ENCODE data around the gene MAP4K4.

Gene MAP4K4

GRCh38 chr2:101830555-101830954, 133.0 kb downstream of the MAP4K4 start:
- Histone ChIP-seq H3K4me3 (ENCODE audit: insufficient read length, low read depth) (no peak overlapping the region), H3K36me3 (ENCODE audit: insufficient read depth, insufficient read length, low read length) (peaks cover 73% of the 10 kb centered on the region), H3K9me3 (ENCODE audit: insufficient read depth, low read length) (no peaks in the 10 kb centered on the region), H3K27me3 (ENCODE audit: insufficient read depth, insufficient read length) (no peaks in the 10 kb centered on the region), H3K9ac (ENCODE audit: insufficient read length, low read depth) (no peak overlapping the region), H3K4me1 (ENCODE audit: insufficient read depth, insufficient read length) (peaks cover 8% of the 10 kb centered on the region)
- no peak for DNase-seq (ENCODE audit: low read depth, low spot score)
- TF ChIP-seq SUZ12 (IDR thresholded peaks at IDR 0.05; ENCODE audit: extremely low read depth, insufficient read depth, insufficient read length) = no peak
- no peak for TF ChIP-seq ZNF274 (IDR thresholded peaks at IDR 0.05; ENCODE audit: low read depth, low read length)
- TF ChIP-seq YY1 (IDR thresholded peaks at IDR 0.05; ENCODE audit: insufficient read depth, insufficient read length) = no peak

- no peak for TF ChIP-seq ZNF274 (IDR thresholded peaks at IDR 0.05; ENCODE audit: low read depth, low read length)
- TF ChIP-seq YY1 (IDR thresholded peaks at IDR 0.05; ENCODE audit: insufficient read depth, insufficient read length) = no peak
- no peak for TF ChIP-seq SUZ12 (IDR thresholded peaks at IDR 0.05; ENCODE audit: extremely low read depth, insufficient read depth, insufficient read length)
Observed at GRCh38 chr2:101831351-101831865, 133.9 kb downstream of the MAP4K4 start.

GRCh38 chr2:101832114-101832513, 134.6 kb downstream of the MAP4K4 start:
- peaks cover 84% of the 10 kb centered on the region for H3K36me3 ChIP-seq (ENCODE audit: insufficient read depth, insufficient read length, low read length)
- no peak overlapping the region for H3K9ac ChIP-seq (ENCODE audit: insufficient read length, low read depth)
- no peak for TF ChIP-seq YY1 (IDR thresholded peaks at IDR 0.05; ENCODE audit: insufficient read depth, insufficient read length)
- TF ChIP-seq SUZ12 (IDR thresholded peaks at IDR 0.05; ENCODE audit: extremely low read depth, insufficient read depth, insufficient read length) = no peak
- no peak for TF ChIP-seq ZNF274 (IDR thresholded peaks at IDR 0.05; ENCODE audit: low read depth, low read length)
- no peaks in the 10 kb centered on the region for H3K9me3 ChIP-seq (ENCODE audit: insufficient read depth, low read length)
- no peaks in the 10 kb centered on the region for H3K27me3 ChIP-seq (ENCODE audit: insufficient read depth, insufficient read length)
- H3K4me1 ChIP-seq (ENCODE audit: insufficient read depth, insufficient read length) = peaks cover 8% of the 10 kb centered on the region
- no peak for DNase-seq (ENCODE audit: low read depth, low spot score)
- no peak overlapping the region for H3K4me3 ChIP-seq (ENCODE audit: insufficient read length, low read depth)

More at GRCh38 chr2:101831351-101831865, 133.9 kb downstream of the MAP4K4 start:
- Histone ChIP-seq H3K9me3 (ENCODE audit: insufficient read depth, low read length) (no peaks in the 10 kb centered on the region), H3K4me3 (ENCODE audit: insufficient read length, low read depth) (no peak overlapping the region), H3K27me3 (ENCODE audit: insufficient read depth, insufficient read length) (no peaks in the 10 kb centered on the region), H3K4me1 (ENCODE audit: insufficient read depth, insufficient read length) (peaks cover 8% of the 10 kb centered on the region), H3K9ac (ENCODE audit: insufficient read length, low read depth) (no peak overlapping the region), H3K36me3 (ENCODE audit: insufficient read depth, insufficient read length, low read length) (peaks cover 77% of the 10 kb centered on the region)
- peak; percentile 51 for DNase-seq (ENCODE audit: low read depth, low spot score)

DNA sequence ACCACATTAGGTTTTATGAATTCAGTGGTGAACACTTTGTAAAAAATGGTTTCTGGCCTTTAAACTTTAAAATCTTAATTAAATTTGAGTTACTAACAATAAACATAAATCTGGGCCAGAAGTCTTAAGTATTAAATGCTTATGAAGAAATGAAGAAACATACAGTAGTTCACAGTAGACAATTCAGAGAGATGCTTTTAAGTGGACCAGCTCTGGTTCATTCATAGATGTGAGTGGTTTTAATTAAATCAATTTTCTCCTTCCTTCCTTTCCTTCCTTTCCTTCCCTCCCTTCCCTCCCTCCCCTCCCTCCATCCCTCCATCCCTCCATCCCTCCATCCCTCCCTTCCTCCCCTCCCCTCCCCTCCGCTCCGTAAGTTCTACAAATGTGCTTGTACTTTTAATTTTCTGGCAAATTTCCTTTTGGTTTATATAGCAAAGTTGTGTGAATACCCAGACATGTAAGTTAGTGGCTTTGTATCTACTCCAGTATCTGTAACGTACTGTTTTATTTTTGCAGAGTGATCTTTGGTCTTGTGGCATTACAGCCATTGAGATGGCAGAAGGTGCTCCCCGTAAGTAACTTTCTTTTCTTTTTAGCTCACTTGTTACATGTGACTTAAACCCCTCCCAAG, 136.5 kb downstream of the MAP4K4 start:
- Histone ChIP-seq H3K4me3 (ENCODE audit: insufficient read length, low read depth) (no peak overlapping the region), H3K9ac (ENCODE audit: insufficient read length, low read depth) (no peak overlapping the region), H3K9me3 (ENCODE audit: insufficient read depth, low read length) (no peaks in the 10 kb centered on the region), H3K27me3 (ENCODE audit: insufficient read depth, insufficient read length) (no peaks in the 10 kb centered on the region), H3K36me3 (ENCODE audit: insufficient read depth, insufficient read length, low read length) (peaks cover 84% of the 10 kb centered on the region), H3K4me1 (ENCODE audit: insufficient read depth, insufficient read length) (peaks cover 5% of the 10 kb centered on the region)
- DNase-seq (ENCODE audit: low read depth, low spot score) = no peak
- no peak for TF ChIP-seq ZNF274 (IDR thresholded peaks at IDR 0.05; ENCODE audit: low read depth, low read length)
- no peak for TF ChIP-seq YY1 (IDR thresholded peaks at IDR 0.05; ENCODE audit: insufficient read depth, insufficient read length)
- TF ChIP-seq SUZ12 (IDR thresholded peaks at IDR 0.05; ENCODE audit: extremely low read depth, insufficient read depth, insufficient read length) = no peak

DNA sequence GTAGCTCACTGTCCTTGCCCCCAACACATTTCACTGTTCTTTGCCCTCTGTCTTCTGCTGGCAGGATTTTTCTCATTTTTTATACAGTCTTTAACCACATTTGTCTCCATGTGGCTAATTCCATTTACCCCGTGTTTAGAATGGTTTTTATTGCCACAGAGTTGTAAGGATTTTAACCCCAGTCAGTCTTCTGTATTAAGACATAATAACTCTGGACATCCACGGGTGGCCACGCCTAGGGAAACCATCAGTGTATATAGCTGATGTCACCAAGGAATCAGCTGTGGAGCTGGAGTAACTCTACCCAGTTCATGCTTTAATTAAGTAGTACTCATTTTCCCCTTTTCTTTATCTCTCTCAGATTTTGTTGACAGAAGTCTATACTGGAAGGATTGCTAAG, 139.8 kb downstream of the MAP4K4 start:
- Histone ChIP-seq H3K27me3 (ENCODE audit: insufficient read depth, insufficient read length) (no peaks in the 10 kb centered on the region), H3K9ac (ENCODE audit: insufficient read length, low read depth) (no peak overlapping the region), H3K4me3 (ENCODE audit: insufficient read length, low read depth) (no peak overlapping the region), H3K36me3 (ENCODE audit: insufficient read depth, insufficient read length, low read length) (peaks cover 80% of the 10 kb centered on the region), H3K4me1 (ENCODE audit: insufficient read depth, insufficient read length) (no peaks in the 10 kb centered on the region), H3K9me3 (ENCODE audit: insufficient read depth, low read length) (no peaks in the 10 kb centered on the region)
- DNase-seq (ENCODE audit: low read depth, low spot score) = no peak
- TF ChIP-seq SUZ12 (IDR thresholded peaks at IDR 0.05; ENCODE audit: extremely low read depth, insufficient read depth, insufficient read length) (no peak), ZNF274 (IDR thresholded peaks at IDR 0.05; ENCODE audit: low read depth, low read length) (no peak), YY1 (IDR thresholded peaks at IDR 0.05; ENCODE audit: insufficient read depth, insufficient read length) (no peak)

- Histone ChIP-seq H3K36me3 (ENCODE audit: insufficient read depth, insufficient read length, low read length) (peaks cover 83% of the 10 kb centered on the region), H3K27me3 (ENCODE audit: insufficient read depth, insufficient read length) (no peaks in the 10 kb centered on the region), H3K9me3 (ENCODE audit: insufficient read depth, low read length) (no peaks in the 10 kb centered on the region), H3K4me1 (ENCODE audit: insufficient read depth, insufficient read length) (no peaks in the 10 kb centered on the region), H3K9ac (ENCODE audit: insufficient read length, low read depth) (no peak overlapping the region), H3K4me3 (ENCODE audit: insufficient read length, low read depth) (no peak overlapping the region)
- DNase-seq (ENCODE audit: low read depth, low spot score) = no peak
- no peak for TF ChIP-seq ZNF274 (IDR thresholded peaks at IDR 0.05; ENCODE audit: low read depth, low read length)
- no peak for TF ChIP-seq SUZ12 (IDR thresholded peaks at IDR 0.05; ENCODE audit: extremely low read depth, insufficient read depth, insufficient read length)
Observed at GRCh38 chr2:101841679-101842327, 144.3 kb downstream of the MAP4K4 start.

GRCh38 chr2:101842471-101842870, 145.0 kb downstream of the MAP4K4 start:
- H3K4me3 ChIP-seq (ENCODE audit: insufficient read length, low read depth) = no peak overlapping the region
- H3K36me3 ChIP-seq (ENCODE audit: insufficient read depth, insufficient read length, low read length) = peaks cover 78% of the 10 kb centered on the region
- no peak for DNase-seq (ENCODE audit: low read depth, low spot score)
- H3K9ac ChIP-seq (ENCODE audit: insufficient read length, low read depth) = no peak overlapping the region
- H3K4me1 ChIP-seq (ENCODE audit: insufficient read depth, insufficient read length) = no peaks in the 10 kb centered on the region
- TF ChIP-seq SUZ12 (IDR thresholded peaks at IDR 0.05; ENCODE audit: extremely low read depth, insufficient read depth, insufficient read length) (no peak), YY1 (IDR thresholded peaks at IDR 0.05; ENCODE audit: insufficient read depth, insufficient read length) (no peak), ZNF274 (IDR thresholded peaks at IDR 0.05; ENCODE audit: low read depth, low read length) (no peak)
- no peaks in the 10 kb centered on the region for H3K9me3 ChIP-seq (ENCODE audit: insufficient read depth, low read length)
- H3K27me3 ChIP-seq (ENCODE audit: insufficient read depth, insufficient read length) = no peaks in the 10 kb centered on the region
